ENCODE data around the gene MTMR12.

MTMR12 gene

GRCh38 chr5:32190095-32190494, 122.6 kb downstream of the MTMR12 start:
- no peak for DNase-seq (ENCODE audit: low spot score)

DNA sequence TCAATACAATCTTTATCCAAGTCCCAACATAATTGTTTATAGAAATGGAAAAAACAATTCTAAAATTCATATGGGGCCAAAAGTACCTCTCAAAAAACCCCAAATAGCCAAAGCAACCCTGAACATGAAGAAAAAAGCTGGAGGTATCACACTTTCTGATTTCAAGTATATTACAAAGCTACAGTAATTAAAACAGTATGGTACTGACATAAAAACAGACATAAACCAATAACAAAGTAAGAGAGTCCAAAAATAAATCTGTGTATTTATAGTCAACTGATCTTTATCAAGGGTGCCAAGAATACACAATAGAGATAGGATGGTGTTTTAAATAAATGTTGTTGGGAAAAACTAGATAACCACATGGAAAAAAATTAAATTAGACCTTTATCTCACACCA, 125.1 kb downstream of the MTMR12 start:
- DNase-seq (ENCODE audit: low spot score) = no peak

GRCh38 chr5:32182463-32183063, 130.2 kb downstream of the MTMR12 start:
- no peak for DNase-seq (ENCODE audit: low spot score)

All from globus pallidus (tissue), 1 donor.